ENCODE results near the gene LEAP2. TPM values are rescaled to one million over a fixed set of nuclear protein-coding genes. Genes with fewer than 3 reads are reported as not detected.
A peak's percentile ranks its signal among the peaks of the same experiment; 100 is the strongest.

Gene LEAP2
- total RNA-seq, 1 experiment from 2014 or later = 0.36 TPM

- TF ChIP-seq CTCF (conservative IDR thresholded peaks at IDR 0.05; ENCODE audit: low read depth, low read length) = peak; percentile 35; the same call in 1 of the 2 replicates
- TF ChIP-seq EZH2 (IDR thresholded peaks at IDR 0.05; ENCODE audit: low read length, unreplicated experiment) = no peak
- Histone ChIP-seq H3K4me3 (ENCODE audit: low read length) (peak within 1 kb of the TSS; percentile 96), H4K20me1 (ENCODE audit: low read length) (peaks cover 7% of the 10 kb centered on the region), H3K4me2 (ENCODE audit: low read length) (peak within 1 kb of the TSS; percentile 92), H3K27ac (ENCODE audit: low read length) (peak within 1 kb of the TSS; percentile 55), H3K9me3 (ENCODE audit: low read length) (no peaks in the 10 kb centered on the region), H3K79me2 (ENCODE audit: low read length) (peaks cover 18% of the 10 kb centered on the region), H2AFZ (ENCODE audit: low read length) (peak within 1 kb of the TSS; percentile 85), H3K9me2 (replicated peaks; ENCODE audit: low read length) (no peaks in the 10 kb centered on the region), H3K36me3 (ENCODE audit: low read depth, low read length) (peaks cover 12% of the 10 kb centered on the region; the same call in 1 of the 2 replicates), H3K9ac (ENCODE audit: low read length) (peak within 1 kb of the TSS; percentile 97), H3K27me3 (ENCODE audit: low read length) (no peaks in the 10 kb centered on the region), H3K4me1 (ENCODE audit: insufficient read depth, low read length) (peaks cover 15% of the 10 kb centered on the region), H3F3A (ENCODE audit: low read length, unreplicated experiment) (no peaks in the 10 kb centered on the region)
- BruUV-seq (replicated peaks) = no TSS peak
- intact Hi-C loops (cut with micrococcal nuclease) = loop anchor here (1.0 kb wide), 1 partner anchor 36 kb away; the partner anchor contains the start of gene SHROOM1
- DNase-seq (peak; percentile 97), ATAC-seq (peak; percentile 98)
- ChIA-PET CTCF (interaction anchor here (0.9 kb wide), 1 partner anchor 46 kb away, joined by 3 read pairs; no protein-coding TSS in a partner anchor), POLR2A (ENCODE audit: unreplicated experiment) (no interaction called here)
Measured at GRCh38 chr5:132866342-132867045, 7.0 kb upstream of the LEAP2 start, which contains the start of the genes GDF9 and UQCRQ. Gene GDF9, minus strand, starts transcription at chr5:132866469. Its CDS starts 1,936 bp downstream, at chr5:132864533. Gene UQCRQ, plus strand, starts transcription at chr5:132866642. Its CDS starts 240 bp downstream, at chr5:132866882.

- DNase-seq (no peak), ATAC-seq (peak; percentile 21; the same call in 1 of the 2 replicates)
- Histone ChIP-seq H3K9me2 (replicated peaks; ENCODE audit: low read length) (no peaks in the 10 kb centered on the region), H3K9ac (ENCODE audit: low read length) (peak overlapping the region; percentile 97), H3K4me3 (ENCODE audit: low read length) (peak overlapping the region; percentile 96), H3K36me3 (ENCODE audit: low read depth, low read length) (peaks cover 12% of the 10 kb centered on the region; the same call in 1 of the 2 replicates), H3K4me1 (ENCODE audit: insufficient read depth, low read length) (peaks cover 15% of the 10 kb centered on the region), H3K4me2 (ENCODE audit: low read length) (peak overlapping the region; percentile 92), H3K27ac (ENCODE audit: low read length) (peak overlapping the region; percentile 55), H3K27me3 (ENCODE audit: low read length) (no peaks in the 10 kb centered on the region), H3K9me3 (ENCODE audit: low read length) (no peaks in the 10 kb centered on the region), H3K79me2 (ENCODE audit: low read length) (peaks cover 18% of the 10 kb centered on the region), H4K20me1 (ENCODE audit: low read length) (peaks cover 7% of the 10 kb centered on the region), H3F3A (ENCODE audit: low read length, unreplicated experiment) (no peaks in the 10 kb centered on the region), H2AFZ (ENCODE audit: low read length) (peak overlapping the region; percentile 85; the same call in 1 of the 2 replicates)
- CTCF ChIA-PET = interaction anchor here (0.9 kb wide), 1 partner anchor 47 kb away, joined by 3 read pairs; no protein-coding TSS in a partner anchor
- POLR2A ChIA-PET (ENCODE audit: unreplicated experiment) = no interaction called here
- intact Hi-C loops (cut with micrococcal nuclease) = no loop called here
- TF ChIP-seq EZH2 (IDR thresholded peaks at IDR 0.05; ENCODE audit: low read length, unreplicated experiment) (no peak), CTCF (conservative IDR thresholded peaks at IDR 0.05; ENCODE audit: low read depth, low read length) (no peak), EZH2phosphoT487 (IDR thresholded peaks at IDR 0.05; ENCODE audit: borderline replicate concordance, low read length) (no peak)
- BruUV-seq (replicated peaks) = TSS peak; percentile 63
Measured at GRCh38 chr5:132867046-132867451, 6.4 kb upstream of the LEAP2 start.

- H3K9ac ChIP-seq (ENCODE audit: low read length) = no peak overlapping the region
- no peak overlapping the region for H3K4me2 ChIP-seq (ENCODE audit: low read length)
- H3K79me2 ChIP-seq (ENCODE audit: low read length) = peaks cover 18% of the 10 kb centered on the region
- H3F3A ChIP-seq (ENCODE audit: low read length, unreplicated experiment) = no peaks in the 10 kb centered on the region
- POLR2A ChIA-PET (ENCODE audit: unreplicated experiment) = no interaction called here
- H3K9me3 ChIP-seq (ENCODE audit: low read length) = no peaks in the 10 kb centered on the region
- no TSS peak for BruUV-seq (replicated peaks)
- no peak overlapping the region for H2AFZ ChIP-seq (ENCODE audit: low read length)
- H3K9me2 ChIP-seq (replicated peaks; ENCODE audit: low read length) = no peaks in the 10 kb centered on the region
- CTCF ChIA-PET = no interaction called here
- H3K27me3 ChIP-seq (ENCODE audit: low read length) = no peaks in the 10 kb centered on the region
- DNase-seq (no peak), ATAC-seq (no peak)
- H3K36me3 ChIP-seq (ENCODE audit: low read depth, low read length) = peaks cover 12% of the 10 kb centered on the region; the same call in 1 of the 2 replicates
- no peak for TF ChIP-seq EZH2phosphoT487 (IDR thresholded peaks at IDR 0.05; ENCODE audit: borderline replicate concordance, low read length)
- no peak for TF ChIP-seq EZH2 (IDR thresholded peaks at IDR 0.05; ENCODE audit: low read length, unreplicated experiment)
- TF ChIP-seq CTCF (conservative IDR thresholded peaks at IDR 0.05; ENCODE audit: low read depth, low read length) = no peak
- H3K27ac ChIP-seq (ENCODE audit: low read length) = no peak overlapping the region
- H3K4me3 ChIP-seq (ENCODE audit: low read length) = no peak overlapping the region
- H3K4me1 ChIP-seq (ENCODE audit: insufficient read depth, low read length) = peaks cover 15% of the 10 kb centered on the region
- intact Hi-C loops (cut with micrococcal nuclease) = no loop called here
- H4K20me1 ChIP-seq (ENCODE audit: low read length) = peaks cover 7% of the 10 kb centered on the region
Measured at GRCh38 chr5:132868754-132869153, 4.7 kb upstream of the LEAP2 start.
